Liver (tissue), 9 donors: ENCODE data around the gene SUPT4H1. TPM values are rescaled to one million over a fixed set of nuclear protein-coding genes. Genes with fewer than 3 reads are reported as not detected.

Experiments
- DNase-seq: peaks from one replicate; pipeline ENCODE4 v3.0.0-alpha.2; 2017; ENCODE audit warnings: low spot score
- H3K27ac ChIP-seq, 2 donors: one replicate each; pipeline ENCODE4 v1.7.0; 2013; ENCODE audit warnings: inconsistent platforms in 2 of 2, low read length in 2 of 2, control low read depth in 1 of 2, low read depth in 1 of 2, mild to moderate bottlenecking in 1 of 2
- H3K27me3 ChIP-seq, 4 donors: one replicate each; pipeline versions ENCODE4 v1.6.1 to v1.7.0; 2013; ENCODE audit warnings: low read length in 3 of 4, inconsistent platforms in 1 of 4, mild to moderate bottlenecking in 1 of 4, moderate library complexity in 1 of 4; ENCODE audit not compliant: control insufficient read depth in 4 of 4, insufficient read depth in 4 of 4
- H3K36me3 ChIP-seq, 4 donors: one replicate each; pipeline versions ENCODE4 v1.6.1 to v1.7.0; 2013; ENCODE audit warnings: low read length in 3 of 4, mild to moderate bottlenecking in 3 of 4, low read depth in 1 of 4, moderate library complexity in 1 of 4; ENCODE audit not compliant: control insufficient read depth in 4 of 4, insufficient read depth in 3 of 4
- H3K4me1 ChIP-seq, 4 donors: one replicate each; pipeline versions ENCODE4 v1.6.1 to v1.7.0; 2013; ENCODE audit warnings: low read length in 3 of 4, mild to moderate bottlenecking in 3 of 4, moderate library complexity in 1 of 4; ENCODE audit not compliant: control insufficient read depth in 4 of 4, insufficient read depth in 4 of 4
- H3K4me3 ChIP-seq, 3 donors: one replicate each; pipeline versions ENCODE4 v1.6.1 to v1.7.0; 2013; ENCODE audit warnings: low read length in 3 of 3, control low read depth in 1 of 3, low read depth in 1 of 3, mild to moderate bottlenecking in 1 of 3
- H3K9ac ChIP-seq, 2 donors: one replicate each; pipeline ENCODE4 v1.7.0; 2013; ENCODE audit warnings: low read length in 2 of 2, mild to moderate bottlenecking in 2 of 2, moderate library complexity in 2 of 2, control low read depth in 1 of 2, low read depth in 1 of 2
- H3K9me3 ChIP-seq, 4 donors: one replicate each; pipeline versions ENCODE4 v1.6.1 to v1.7.0; 2013; ENCODE audit warnings: low read length in 3 of 4; ENCODE audit not compliant: control insufficient read depth in 4 of 4
- ATF3 ChIP-seq: IDR thresholded peaks from 2 replicates; pipeline ENCODE4 v1.6.1; 2016; ENCODE audit warnings: antibody characterized with exemption
- CTCF ChIP-seq: fragments of 150-350 bp; IDR thresholded peaks from 2 replicates; pipeline ENCODE4 v1.5.1; 2017; ENCODE audit warnings: improper control_type of control experiment, low read depth, low read length; ENCODE audit not compliant: missing input control
- EGR1 ChIP-seq, 2 donors: IDR thresholded peaks; 2 replicates each; pipeline ENCODE4 v1.6.1; 2016 to 2018; ENCODE audit warnings: antibody characterized with exemption in 2 of 2, low read depth in 2 of 2
- FOXA1 ChIP-seq: IDR thresholded peaks from 2 replicates; pipeline ENCODE4 v1.6.1; 2016; ENCODE audit warnings: antibody characterized with exemption
- FOXA2 ChIP-seq: IDR thresholded peaks from 2 replicates; pipeline ENCODE4 v1.6.1; 2016; ENCODE audit warnings: antibody characterized with exemption
- GABPA ChIP-seq, 2 donors: IDR thresholded peaks in 1 of 2; conservative IDR thresholded peaks in 1 of 2; 2 replicates each; pipeline ENCODE4 v1.6.1; 2016; ENCODE audit warnings: antibody characterized with exemption in 2 of 2, mild to moderate bottlenecking in 1 of 2, moderate library complexity in 1 of 2
- HNF4A ChIP-seq, 2 donors: conservative IDR thresholded peaks; 2 replicates each; pipeline ENCODE4 v1.6.1; 2016; ENCODE audit warnings: antibody characterized with exemption in 2 of 2, mild to moderate bottlenecking in 2 of 2
- HNF4G ChIP-seq: IDR thresholded peaks from 2 replicates; pipeline ENCODE4 v1.6.1; 2016; ENCODE audit warnings: antibody characterized with exemption
- JUND ChIP-seq, 2 donors: IDR thresholded peaks; 2 replicates each; pipeline ENCODE4 v1.6.1; 2016; ENCODE audit warnings: antibody characterized with exemption in 2 of 2
- MAX ChIP-seq: IDR thresholded peaks from 2 replicates; pipeline ENCODE4 v1.6.1; 2016; ENCODE audit warnings: antibody characterized with exemption
- NR2F2 ChIP-seq: IDR thresholded peaks from 2 replicates; pipeline ENCODE4 v1.6.1; 2016; ENCODE audit warnings: antibody characterized with exemption
- RAD21 ChIP-seq, 2 donors: IDR thresholded peaks; 2 replicates each; pipeline ENCODE4 v1.6.1; 2016; ENCODE audit warnings: antibody characterized with exemption in 2 of 2, mild to moderate bottlenecking in 2 of 2
- REST ChIP-seq: IDR thresholded peaks from 2 replicates; pipeline ENCODE4 v1.6.1; 2016; ENCODE audit warnings: antibody characterized with exemption, mild to moderate bottlenecking
- RXRA ChIP-seq, 2 donors: IDR thresholded peaks; 2 replicates each; pipeline ENCODE4 v1.6.1; 2017 to 2018; ENCODE audit warnings: antibody characterized with exemption in 2 of 2, mild to moderate bottlenecking in 1 of 2
- SP1 ChIP-seq: IDR thresholded peaks from 2 replicates; pipeline ENCODE4 v1.6.1; 2018; ENCODE audit warnings: antibody characterized with exemption, mild to moderate bottlenecking
- TAF1 ChIP-seq: conservative IDR thresholded peaks from 2 replicates; pipeline ENCODE4 v1.6.1; 2016; ENCODE audit warnings: antibody characterized with exemption, mild to moderate bottlenecking
- YY1 ChIP-seq: IDR thresholded peaks from 2 replicates; pipeline ENCODE4 v1.6.1; 2016; ENCODE audit warnings: antibody characterized with exemption, mild to moderate bottlenecking
- ZBTB33 ChIP-seq: IDR thresholded peaks from 2 replicates; pipeline ENCODE4 v1.6.1; 2016; ENCODE audit warnings: antibody characterized with exemption
- WGBS: extraction: QIAGEN DNeasy Blood & Tissue Kit; methylation state at CpG from one replicate; pipeline ENCODE4 v1.1.7; 2013; 5-methylcytosine and 5-hydroxymethylcytosine counted together
- polyA plus RNA-seq, 2 donors: library from polyadenylated mRNA; stranded (reverse) in 1 of 2; unstranded in 1 of 2; fragments of 200-250 nt in 1 of 2; fragments of >200 nt in 1 of 2; fragmentation: Nextera tagmentation in 1 of 2; extraction: Ambion mirVana in 1 of 2; gene quantifications; one replicate each; pipeline versions ENCODE4 v1.2.1 to v1.2.3, GENCODE V29; 2013 to 2015
- total RNA-seq, 2 donors: library from RNA; depleted of rRNA; stranded (reverse); fragments of >200 nt; gene quantifications; one replicate each; pipeline ENCODE4 v1.2.3, GENCODE V29; 2014
- donor health status: healthy.
- donor health status: healthy.
- donor health status: healthy.
- donor health status: healthy.
- donor health status: healthy.

The SUPT4H1 gene
- total and polyA plus RNA-seq, 4 donors = 23.3 to 59.1 (median 40.4) TPM

GRCh38 chr17:58344791-58345157 is 7.2 kb downstream of the SUPT4H1 start:
- peaks cover 0 to 57% (median 52%) of the 10 kb centered on the region in 4 donors for H3K36me3 ChIP-seq
- peaks cover 0 to 4% (median 2%) of the 10 kb centered on the region in 4 donors for H3K4me1 ChIP-seq
- peak overlapping the region in 1 of 2 donors; percentile 52 for H3K27ac ChIP-seq
- H3K4me3 ChIP-seq = no peak overlapping the region
- WGBS = 71% methylated on average over 2 of the region's 2 CpGs
- TF ChIP-seq HNF4G (no peak), RAD21 (IDR thresholded peaks at IDR 0.05) (peak; percentile 13 to 14), CTCF (peak; percentile 8)
- no peaks in the 10 kb centered on the region for H3K9me3 ChIP-seq
- no peak overlapping the region for H3K9ac ChIP-seq
- no peak for DNase-seq
- H3K27me3 ChIP-seq = no peaks in the 10 kb centered on the region

- Histone ChIP-seq H3K4me3 (no peak overlapping the region), H3K27ac (peak overlapping the region in 1 of 2 donors; percentile 52)
- DNase-seq = no peak
Measured at GRCh38 chr17:58344047-58344790, 7.8 kb downstream of the SUPT4H1 start.

More at GRCh38 chr17:58344047-58344790, 7.8 kb downstream of the SUPT4H1 start:
- TF ChIP-seq HNF4G (no peak), FOXA1 (no peak), TAF1 (no peak), RAD21 (IDR thresholded peaks at IDR 0.05) (no peak), EGR1 (IDR thresholded peaks at IDR 0.05; ENCODE audit: low read depth in 2 of 2) (no peak), REST (no peak), FOXA2 (no peak), RXRA (IDR thresholded peaks at IDR 0.05) (no peak), ZBTB33 (no peak), HNF4A (conservative IDR thresholded peaks at IDR 0.05) (no peak), CTCF (no peak), JUND (IDR thresholded peaks at IDR 0.05) (no peak), GABPA (IDR thresholded peaks at IDR 0.05 in 1 of 2, conservative IDR thresholded peaks at IDR 0.05 in 1 of 2) (no peak), ATF3 (no peak), MAX (no peak), YY1 (no peak), SP1 (no peak), NR2F2 (no peak)
- Histone ChIP-seq H3K9ac (no peak overlapping the region), H3K36me3 (peaks cover 0 to 52% (median 47%) of the 10 kb centered on the region in 4 donors), H3K27me3 (no peaks in the 10 kb centered on the region), H3K9me3 (no peaks in the 10 kb centered on the region), H3K4me1 (peaks cover 0 to 4% (median 2%) of the 10 kb centered on the region in 4 donors)
- 51% methylated on average over 9 of the region's 9 CpGs for WGBS
